ENCODE measurements around the gene KRTAP2-3.

KRTAP2-3 gene

GRCh38 chr17:41026715-41027471 is 33.0 kb downstream of the KRTAP2-3 start, which contains the start of gene KRTAP1-5:
Gene KRTAP1-5, minus strand, starts transcription at chr17:41027208. Its CDS starts 53 bp downstream, at chr17:41027155.
- DNase-seq: no peak

DNA sequence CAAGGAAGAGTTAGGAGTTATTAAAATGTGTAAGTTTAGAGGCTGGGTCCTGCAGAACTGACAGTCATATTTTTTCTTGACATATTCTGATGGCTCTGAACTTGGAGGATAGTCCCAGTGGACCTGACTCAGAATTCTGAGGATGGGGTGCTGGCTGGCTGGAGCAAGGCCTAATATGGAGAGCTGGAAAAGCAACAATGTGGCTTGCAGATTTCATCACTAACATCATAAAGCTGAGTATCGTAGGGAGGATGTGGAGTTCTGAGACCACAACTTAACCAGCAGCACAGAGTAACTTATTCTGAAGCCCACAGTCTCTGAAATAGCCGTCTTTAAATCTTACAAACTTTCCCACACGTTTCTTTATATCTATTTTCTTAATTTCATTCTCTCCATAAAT is 35.2 kb downstream of the KRTAP2-3 start:
- no peak for DNase-seq

- no peak for DNase-seq
Observed at GRCh38 chr17:41020336-41020735, 39.6 kb downstream of the KRTAP2-3 start.

GRCh38 chr17:41019415-41019814 is 40.5 kb downstream of the KRTAP2-3 start:
- DNase-seq: no peak

DNA sequence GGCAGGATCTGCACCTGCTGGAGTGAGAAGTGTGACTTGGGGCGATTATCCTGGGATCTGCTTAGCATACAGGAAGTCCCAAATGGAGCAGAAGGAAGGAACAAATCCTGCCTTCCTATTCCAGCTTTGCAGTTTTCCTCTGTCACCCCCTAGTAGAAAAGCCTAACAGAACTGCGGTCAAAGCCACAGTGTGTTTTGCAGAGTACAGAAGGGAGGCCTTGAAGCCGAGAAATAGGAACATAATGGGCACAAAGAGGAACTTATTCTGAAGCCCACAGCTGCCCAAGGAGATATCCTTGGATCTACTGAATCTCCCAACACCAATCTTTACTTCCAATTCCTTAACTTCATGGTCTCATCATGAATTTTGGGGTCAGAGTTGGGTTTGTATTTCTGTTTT is 41.4 kb downstream of the KRTAP2-3 start:
- no peak for DNase-seq

DNA sequence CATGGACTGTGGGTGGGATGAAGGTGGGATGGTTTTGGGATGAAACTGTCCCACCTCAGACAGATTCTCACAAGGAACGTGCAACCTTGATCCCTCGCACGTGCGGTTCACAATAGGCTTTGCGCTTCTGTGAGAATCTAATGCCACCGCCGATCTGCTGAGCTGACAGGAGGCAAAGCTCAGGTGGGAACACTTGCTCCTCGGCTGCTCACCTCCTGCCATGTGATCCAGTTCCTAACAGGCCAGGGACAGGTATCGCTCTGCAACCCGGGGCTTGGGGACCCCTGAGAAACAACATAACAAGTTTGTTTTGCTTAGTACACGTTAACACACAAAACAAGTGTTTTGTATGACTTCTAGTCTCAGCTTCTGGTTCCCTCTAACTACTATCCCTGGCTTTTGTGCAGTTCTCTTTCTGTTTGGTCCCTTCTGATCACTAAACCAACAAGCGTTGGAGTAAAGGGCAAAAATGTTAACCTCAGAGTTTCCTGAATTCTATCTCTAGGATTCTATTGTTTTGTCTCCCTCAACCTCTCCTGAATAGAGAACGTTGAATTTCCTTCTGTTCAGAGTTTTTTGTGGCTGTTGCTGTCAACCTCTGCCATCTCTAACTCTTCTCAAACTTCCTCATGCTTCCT is 43.2 kb downstream of the KRTAP2-3 start:
- DNase-seq: no peak

DNA sequence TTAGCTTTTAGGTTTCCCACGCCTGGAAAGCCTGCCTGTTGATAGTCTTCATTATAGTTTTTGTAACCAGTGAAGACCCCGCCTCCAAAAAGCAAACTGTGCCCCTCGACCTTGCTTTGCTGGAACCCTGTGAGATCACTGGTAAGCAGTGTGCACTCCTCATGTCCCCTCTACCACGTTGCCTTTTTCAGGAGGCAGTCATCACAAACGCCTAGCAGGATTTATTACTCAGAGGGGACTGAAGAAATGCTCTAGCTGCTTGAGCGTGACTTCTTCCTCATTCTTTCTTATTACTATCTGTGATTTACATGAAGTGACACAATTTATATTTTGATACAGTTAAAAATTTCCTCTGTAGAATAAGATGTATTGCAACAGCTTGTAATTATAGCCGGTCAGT is 44.5 kb downstream of the KRTAP2-3 start:
- DNase-seq: no peak

DNA sequence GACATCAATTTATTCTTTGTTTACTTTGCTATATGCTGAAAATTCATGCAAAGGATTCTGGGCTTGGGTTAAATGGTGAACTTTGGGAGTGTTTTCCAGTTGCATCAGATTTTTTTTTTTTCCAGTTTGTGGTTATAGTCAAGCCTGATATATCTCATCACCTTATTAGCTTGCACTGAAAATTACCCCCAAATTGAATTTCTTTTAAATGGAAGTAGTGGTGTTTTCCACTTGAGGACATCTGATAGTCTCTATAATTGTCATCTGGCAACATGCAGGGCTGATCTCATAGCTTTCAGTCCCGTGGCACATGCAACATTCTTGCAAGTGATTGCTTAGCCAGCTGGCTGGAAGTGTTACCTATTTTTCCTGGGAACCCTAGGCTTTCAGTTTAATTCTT is 46.3 kb downstream of the KRTAP2-3 start:
- DNase-seq: no peak

DNA sequence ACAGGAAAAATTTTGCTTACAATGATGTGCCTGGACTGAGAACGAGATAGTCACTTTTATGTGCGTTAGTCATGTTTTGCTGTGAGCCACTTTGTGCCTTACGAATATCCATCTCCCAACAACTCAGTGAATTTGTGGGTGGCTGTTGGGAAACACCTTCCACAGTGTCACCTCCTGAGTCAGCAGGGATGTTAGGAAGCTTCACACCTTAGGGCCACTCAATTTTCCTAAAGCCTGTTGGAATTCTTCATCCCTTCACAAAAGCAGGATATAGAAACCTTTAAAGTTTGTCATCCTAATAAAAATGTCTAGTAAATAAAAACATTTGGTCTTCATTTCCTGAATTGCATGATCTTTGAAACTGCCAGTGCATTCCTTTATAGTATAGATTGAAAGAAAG is 46.7 kb downstream of the KRTAP2-3 start:
- no peak for DNase-seq

- no peak for DNase-seq
Observed at GRCh38 chr17:41012326-41013120, 47.4 kb downstream of the KRTAP2-3 start.

DNA sequence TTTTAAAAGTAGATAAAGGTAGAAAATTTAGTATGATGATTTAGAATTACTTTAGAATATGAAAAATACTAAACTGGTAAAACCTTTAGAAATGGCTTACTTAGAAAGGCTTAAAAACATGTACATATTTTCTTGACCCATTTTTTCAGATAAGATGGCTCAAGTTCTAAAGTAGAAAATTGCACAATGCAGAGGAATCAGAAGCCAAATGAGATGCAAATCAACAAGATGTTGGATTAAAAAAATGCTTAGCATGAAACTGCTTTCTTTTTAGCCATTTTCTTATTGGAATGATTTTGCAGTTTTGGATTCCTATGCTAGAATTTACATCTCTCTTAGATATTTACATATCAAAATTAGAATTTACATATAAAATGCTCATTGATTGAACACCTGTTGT is 49.5 kb downstream of the KRTAP2-3 start:
- DNase-seq: no peak

GRCh38 chr17:41009936-41010335 is 50.0 kb downstream of the KRTAP2-3 start:
- no peak for DNase-seq

DNA sequence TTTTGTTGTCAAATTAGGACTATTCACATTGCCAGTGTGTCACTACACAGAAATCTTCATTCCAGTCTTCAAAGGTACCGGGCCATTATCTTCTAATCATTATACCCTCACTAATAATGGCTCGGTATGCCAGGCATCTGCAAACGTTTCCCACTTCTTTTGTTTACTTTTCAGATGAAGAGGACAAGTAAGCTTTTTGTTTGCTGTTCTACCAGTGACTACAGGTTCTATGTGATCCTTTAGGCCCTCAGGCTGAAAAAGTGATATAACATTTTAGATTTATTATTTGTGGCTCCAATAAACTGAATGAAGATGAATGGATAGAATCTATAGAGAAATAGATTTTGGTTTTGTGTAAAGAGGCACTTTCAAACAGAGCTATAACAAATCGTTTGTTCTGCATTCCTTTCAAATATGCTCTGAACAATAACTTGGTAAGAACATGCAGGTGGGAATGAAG is 50.6 kb downstream of the KRTAP2-3 start:
- DNase-seq: no peak
